ENCODE data around the gene XRCC4.
"Not testable (repeated sequence)": the region's sequence is repeated elsewhere in the genome, so short reads cannot be mapped to it uniquely, and the experiment has no call there.

The XRCC4 gene

GRCh38 chr5:83283761-83284160 is 206.4 kb downstream of the XRCC4 start:
- DNase-seq, result no peak

- no peak for DNase-seq
Observed at GRCh38 chr5:83285661-83286398, 208.5 kb downstream of the XRCC4 start.

GRCh38 chr5:83294246-83294645 is 216.9 kb downstream of the XRCC4 start:
- DNase-seq, result no peak

GRCh38 chr5:83299353-83299752 is 222.0 kb downstream of the XRCC4 start:
- no peak for DNase-seq

GRCh38 chr5:83306572-83307241 is 229.4 kb downstream of the XRCC4 start:
- DNase-seq, result peak; percentile 4

GRCh38 chr5:83312663-83313062 is 235.3 kb downstream of the XRCC4 start:
- DNase-seq, result no peak

- DNase-seq, result no peak
Observed at GRCh38 chr5:83313436-83313835, 236.1 kb downstream of the XRCC4 start.

GRCh38 chr5:83321483-83322055 is 244.2 kb downstream of the XRCC4 start:
- DNase-seq, result no peak

- no peak for DNase-seq
Observed at GRCh38 chr5:83322273-83322924, 245.1 kb downstream of the XRCC4 start.

GRCh38 chr5:83323557-83324180 is 246.3 kb downstream of the XRCC4 start:
- no peak for DNase-seq

- no peak for DNase-seq
Observed at GRCh38 chr5:83331842-83332241, 254.5 kb downstream of the XRCC4 start.

- DNase-seq, result no peak
Observed at GRCh38 chr5:83337453-83338035, 260.2 kb downstream of the XRCC4 start.

GRCh38 chr5:83340511-83340918 is 263.2 kb downstream of the XRCC4 start:
- no peak for DNase-seq

GRCh38 chr5:83341815-83342334 is 264.5 kb downstream of the XRCC4 start:
- no peak for DNase-seq

GRCh38 chr5:83342465-83342864 is 265.1 kb downstream of the XRCC4 start:
- DNase-seq, result no peak

GRCh38 chr5:83343299-83343698 is 266.0 kb downstream of the XRCC4 start:
- no peak for DNase-seq

- no peak for DNase-seq
Observed at GRCh38 chr5:83345423-83345822, 268.1 kb downstream of the XRCC4 start.

GRCh38 chr5:83348281-83348780 is 271.0 kb downstream of the XRCC4 start:
- no peak for DNase-seq

GRCh38 chr5:83353231-83353630 is 275.9 kb downstream of the XRCC4 start:
- no peak for DNase-seq

- no peak for DNase-seq
Observed at GRCh38 chr5:83353774-83354173, 276.4 kb downstream of the XRCC4 start.

- no peak for DNase-seq
Observed at GRCh38 chr5:83354958-83355357, 277.6 kb downstream of the XRCC4 start.

- DNase-seq, result not testable (repeated sequence)
Observed at GRCh38 chr5:83355482-83356014, 278.2 kb downstream of the XRCC4 start.

Measured in stimulated activated CD4-positive, alpha-beta T cell treated with anti-CD3 and anti-CD28 coated beads, Interleukin-4, amount 100 ng/mL, for 24 hours (primary cell).